Duodenal mucosa (tissue), 2 donors: ENCODE results near the gene CEMIP2.

Experiments used
- H3K27ac ChIP-seq: one replicate; pipeline ENCODE4 v1.7.0; 2013; ENCODE audit warnings: low read depth, low read length
- H3K27me3 ChIP-seq, 2 donors: one replicate each; pipeline ENCODE4 v1.7.0; 2013; ENCODE audit warnings: low read length in 2 of 2, control low read depth in 1 of 2; ENCODE audit not compliant: insufficient read depth in 2 of 2, control insufficient read depth in 1 of 2
- H3K36me3 ChIP-seq, 2 donors: one replicate each; pipeline ENCODE4 v1.7.0; 2013; ENCODE audit warnings: low read length in 2 of 2, control low read depth in 1 of 2; ENCODE audit not compliant: insufficient read depth in 2 of 2, control insufficient read depth in 1 of 2
- H3K4me1 ChIP-seq, 2 donors: one replicate each; pipeline ENCODE4 v1.7.0; 2013; ENCODE audit warnings: low read length in 2 of 2, control low read depth in 1 of 2; ENCODE audit not compliant: insufficient read depth in 2 of 2, control insufficient read depth in 1 of 2
- H3K4me3 ChIP-seq, 2 donors: one replicate each; pipeline ENCODE4 v1.7.0; 2013; ENCODE audit warnings: low read length in 2 of 2, low read depth in 1 of 2
- H3K9ac ChIP-seq, 2 donors: one replicate each; pipeline ENCODE4 v1.7.0; 2013; ENCODE audit warnings: low read length in 2 of 2, low read depth in 1 of 2
- H3K9me3 ChIP-seq, 2 donors: one replicate each; pipeline ENCODE4 v1.7.0; 2013; ENCODE audit warnings: low read length in 2 of 2, control low read depth in 1 of 2; ENCODE audit not compliant: control insufficient read depth in 1 of 2

CEMIP2 gene

DNA sequence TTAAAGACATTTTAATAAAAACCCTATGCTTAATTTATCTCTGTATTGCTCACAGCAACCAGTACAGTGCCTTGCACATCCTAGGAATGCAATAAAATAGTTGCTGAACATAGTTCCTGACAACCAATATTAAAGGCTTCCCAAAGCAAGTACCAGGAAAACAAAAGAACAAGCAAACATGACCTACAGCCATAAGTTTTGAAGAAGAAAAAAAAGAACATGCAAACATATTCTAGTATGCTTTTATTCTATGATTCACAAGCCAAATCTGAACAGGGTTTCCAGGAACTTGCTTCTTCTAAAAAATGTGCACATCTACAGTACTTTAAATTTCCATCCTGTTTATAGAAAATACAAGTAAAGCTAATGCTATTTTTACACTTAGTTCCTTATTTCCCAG is 4.5 kb downstream of the CEMIP2 start:
- H3K36me3 ChIP-seq: no peaks in the 10 kb centered on the region
- H3K4me1 ChIP-seq: peaks cover 45 to 61% of the 10 kb centered on the region in 2 donors
- no peak overlapping the region for H3K27ac ChIP-seq
- no peaks in the 10 kb centered on the region for H3K9me3 ChIP-seq
- H3K4me3 ChIP-seq: peak overlapping the region; percentile 17 to 99
- H3K9ac ChIP-seq: no peak overlapping the region
- no peaks in the 10 kb centered on the region for H3K27me3 ChIP-seq

DNA sequence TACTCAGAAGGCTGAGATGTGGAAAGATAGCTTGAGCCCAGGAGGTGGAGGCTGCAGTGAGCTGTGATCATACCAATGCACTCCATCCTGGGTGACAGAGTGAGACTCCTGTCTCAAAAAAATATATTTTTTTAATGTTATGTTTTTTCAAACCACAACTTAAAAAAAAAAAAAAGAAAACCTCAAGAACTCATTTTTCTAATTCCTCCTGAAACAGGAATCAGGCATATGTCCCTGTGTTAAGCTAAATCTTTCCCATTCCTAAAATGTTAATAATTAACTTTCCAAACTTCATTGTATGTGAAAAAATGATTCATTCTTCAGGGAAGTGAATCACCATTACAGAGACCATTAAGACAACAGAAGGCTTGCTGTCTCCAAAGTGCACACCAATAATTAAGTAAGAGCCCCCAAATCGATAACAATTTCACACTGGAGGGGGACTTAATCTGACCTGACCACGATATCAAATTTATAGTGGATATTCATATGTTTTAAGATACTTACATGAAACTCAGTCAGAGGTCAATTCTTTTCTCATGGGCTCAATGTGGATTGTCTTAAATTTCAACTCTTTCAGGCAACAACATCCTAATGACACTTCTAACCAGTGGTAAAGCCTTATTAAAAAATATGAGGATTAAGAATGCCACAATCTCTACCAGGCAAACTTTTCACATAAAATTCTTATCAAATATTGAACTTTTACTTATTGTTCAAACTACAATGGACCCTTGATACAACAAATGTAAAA is 5.2 kb downstream of the CEMIP2 start:
- no peak overlapping the region for H3K27ac ChIP-seq
- H3K9me3 ChIP-seq: no peaks in the 10 kb centered on the region
- no peaks in the 10 kb centered on the region for H3K27me3 ChIP-seq
- H3K4me3 ChIP-seq: peak overlapping the region in 1 of 2 donors; percentile 99
- no peaks in the 10 kb centered on the region for H3K36me3 ChIP-seq
- no peak overlapping the region for H3K9ac ChIP-seq
- H3K4me1 ChIP-seq: peaks cover 51 to 68% of the 10 kb centered on the region in 2 donors

- Histone ChIP-seq H3K27ac (no peak overlapping the region), H3K4me1 (peaks cover 49 to 79% of the 10 kb centered on the region in 2 donors), H3K4me3 (peak overlapping the region in 1 of 2 donors; percentile 10), H3K9ac (no peak overlapping the region), H3K36me3 (no peaks in the 10 kb centered on the region), H3K27me3 (no peaks in the 10 kb centered on the region), H3K9me3 (no peaks in the 10 kb centered on the region)
Measured at GRCh38 chr9:71761938-71762353, 6.4 kb downstream of the CEMIP2 start.

- Histone ChIP-seq H3K9ac (no peak overlapping the region), H3K4me1 (peaks cover 51 to 84% of the 10 kb centered on the region in 2 donors), H3K9me3 (no peaks in the 10 kb centered on the region), H3K27me3 (no peaks in the 10 kb centered on the region), H3K27ac (no peak overlapping the region), H3K36me3 (no peaks in the 10 kb centered on the region), H3K4me3 (peak overlapping the region; percentile 8 to 37)
Measured at GRCh38 chr9:71760901-71761300, 7.4 kb downstream of the CEMIP2 start.

DNA sequence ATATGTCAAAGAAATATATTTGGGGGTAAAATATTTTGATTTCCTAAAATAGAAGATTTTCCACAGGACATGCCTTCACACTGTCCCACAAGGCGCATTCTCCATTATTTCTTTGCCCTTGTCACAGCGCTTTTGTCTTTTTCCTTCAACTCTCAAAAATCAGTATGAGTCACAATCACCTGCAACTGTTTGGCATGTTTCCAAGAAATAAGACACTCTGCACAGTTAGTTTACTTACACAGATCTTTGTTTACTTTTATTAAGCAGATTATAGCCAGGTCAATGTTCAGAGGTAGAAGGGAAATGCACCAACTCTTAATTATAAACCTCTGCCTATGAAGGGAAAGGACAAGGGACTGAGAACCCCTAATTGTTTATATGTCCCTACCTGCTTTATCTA is 9.5 kb downstream of the CEMIP2 start:
- Histone ChIP-seq H3K36me3 (no peaks in the 10 kb centered on the region), H3K27me3 (no peaks in the 10 kb centered on the region), H3K4me1 (peaks cover 41 to 64% of the 10 kb centered on the region in 2 donors), H3K27ac (no peak overlapping the region), H3K9ac (no peak overlapping the region), H3K9me3 (no peaks in the 10 kb centered on the region), H3K4me3 (peak overlapping the region in 1 of 2 donors; percentile 56)

DNA sequence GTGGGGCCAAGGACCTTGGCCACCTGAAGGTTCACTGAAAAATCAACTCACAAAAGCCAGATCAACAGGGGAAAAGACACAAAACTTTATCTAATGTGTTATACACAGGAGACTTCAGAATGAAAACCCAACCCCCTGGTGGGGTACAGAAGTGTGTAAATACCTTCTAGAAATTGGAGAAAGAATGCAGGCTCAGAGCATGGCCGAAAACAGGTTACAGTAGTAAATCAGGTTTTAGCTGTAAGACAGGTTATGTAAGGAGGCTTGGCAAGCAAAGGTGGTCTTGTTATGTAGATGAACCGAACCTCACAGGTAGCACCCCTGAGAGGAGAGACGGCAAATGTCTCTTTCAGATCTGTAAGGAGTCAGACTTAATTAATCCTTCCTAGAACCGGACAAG is 10.0 kb downstream of the CEMIP2 start:
- Histone ChIP-seq H3K27ac (no peak overlapping the region), H3K36me3 (no peaks in the 10 kb centered on the region), H3K9me3 (no peaks in the 10 kb centered on the region), H3K27me3 (no peaks in the 10 kb centered on the region), H3K4me1 (peaks cover 38 to 59% of the 10 kb centered on the region in 2 donors), H3K9ac (no peak overlapping the region), H3K4me3 (peak overlapping the region in 1 of 2 donors; percentile 56)

DNA sequence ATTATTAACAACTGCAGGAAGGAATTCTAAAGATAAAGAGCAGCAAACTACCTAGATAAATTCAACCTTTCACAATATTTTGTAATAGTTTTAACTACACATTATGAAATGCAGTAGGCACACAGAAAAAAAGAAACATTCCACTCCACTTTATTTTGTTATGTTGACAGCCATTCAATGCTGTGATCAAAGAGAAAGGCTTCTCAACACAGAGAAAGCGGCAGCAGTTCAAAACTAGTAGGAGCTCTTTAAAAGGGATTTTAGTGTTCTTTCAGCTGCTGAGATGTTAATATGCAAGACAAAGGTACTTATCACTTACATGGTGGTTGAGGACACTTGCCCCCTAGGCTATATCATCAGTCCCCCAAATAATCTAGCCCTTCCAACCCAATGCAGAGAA is 11.6 kb downstream of the CEMIP2 start:
- Histone ChIP-seq H3K27ac (no peak overlapping the region), H3K4me1 (peaks cover 36 to 46% of the 10 kb centered on the region in 2 donors), H3K9me3 (no peaks in the 10 kb centered on the region), H3K36me3 (no peaks in the 10 kb centered on the region), H3K9ac (no peak overlapping the region), H3K27me3 (no peaks in the 10 kb centered on the region), H3K4me3 (peak overlapping the region in 1 of 2 donors; percentile 18)

GRCh38 chr9:71755869-71756268 is 12.4 kb downstream of the CEMIP2 start:
- H3K36me3 ChIP-seq: no peaks in the 10 kb centered on the region

DNA sequence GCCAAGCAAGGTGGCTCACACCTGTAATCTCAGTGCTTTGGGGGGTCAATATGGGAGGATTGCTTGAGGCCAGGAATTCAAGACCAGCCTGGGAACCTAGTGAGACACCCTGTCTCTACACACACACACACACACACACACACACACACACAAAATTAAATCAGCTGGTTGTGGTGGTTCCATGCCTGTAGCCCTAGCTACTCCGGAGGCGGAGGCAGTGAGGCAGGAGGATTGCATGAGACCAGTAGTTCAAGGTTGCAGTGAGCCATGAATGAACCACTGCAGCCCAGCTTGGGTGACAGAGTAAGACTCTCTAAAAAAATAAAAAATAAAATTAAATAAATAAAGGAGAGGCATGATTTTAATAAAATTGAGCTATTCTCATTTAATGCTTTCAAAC is 13.1 kb downstream of the CEMIP2 start:
- H3K4me1 ChIP-seq: peaks cover 24 to 38% of the 10 kb centered on the region in 2 donors
- no peak overlapping the region for H3K4me3 ChIP-seq
- no peak overlapping the region for H3K27ac ChIP-seq
- no peak overlapping the region for H3K9ac ChIP-seq
- H3K9me3 ChIP-seq: no peaks in the 10 kb centered on the region
- H3K27me3 ChIP-seq: no peaks in the 10 kb centered on the region
- no peaks in the 10 kb centered on the region for H3K36me3 ChIP-seq

More at GRCh38 chr9:71755869-71756268, 12.4 kb downstream of the CEMIP2 start:
- H3K27me3 ChIP-seq: no peaks in the 10 kb centered on the region
- no peaks in the 10 kb centered on the region for H3K9me3 ChIP-seq
- H3K9ac ChIP-seq: no peak overlapping the region
- no peak overlapping the region for H3K27ac ChIP-seq
- H3K4me3 ChIP-seq: no peak overlapping the region
- peaks cover 28 to 43% of the 10 kb centered on the region in 2 donors for H3K4me1 ChIP-seq

- Histone ChIP-seq H3K36me3 (peaks cover 0 to 6% of the 10 kb centered on the region in 2 donors), H3K27me3 (no peaks in the 10 kb centered on the region), H3K4me3 (no peak overlapping the region), H3K9me3 (no peaks in the 10 kb centered on the region), H3K27ac (no peak overlapping the region), H3K4me1 (peaks cover 21 to 30% of the 10 kb centered on the region in 2 donors), H3K9ac (no peak overlapping the region)
Measured at GRCh38 chr9:71754151-71754550, 14.2 kb downstream of the CEMIP2 start.
